Hepatocyte (in vitro differentiated cells): Measurements from ENCODE around the gene ZNF701.

ENCODE experiments used
- EZH2phosphoT487 ChIP-seq: fragments of 200-600 bp; sonication (generic); IDR thresholded peaks from one replicate; pipeline ENCODE4 v1.6.1; 2018; ENCODE audit warnings: antibody characterized with exemption, mild to moderate bottlenecking, low read depth, moderate library complexity; ENCODE audit not compliant: unreplicated experiment, severe bottlenecking
- TF ChIP-seq, protein P1 (sequence below): fragments of 200-600 bp; sonication (generic); IDR thresholded peaks from 2 replicates; pipeline ENCODE4 v1.5.1; 2016; ENCODE audit warnings: antibody characterized with exemption, mild to moderate bottlenecking; ENCODE audit not compliant: poor library complexity

DNA sequence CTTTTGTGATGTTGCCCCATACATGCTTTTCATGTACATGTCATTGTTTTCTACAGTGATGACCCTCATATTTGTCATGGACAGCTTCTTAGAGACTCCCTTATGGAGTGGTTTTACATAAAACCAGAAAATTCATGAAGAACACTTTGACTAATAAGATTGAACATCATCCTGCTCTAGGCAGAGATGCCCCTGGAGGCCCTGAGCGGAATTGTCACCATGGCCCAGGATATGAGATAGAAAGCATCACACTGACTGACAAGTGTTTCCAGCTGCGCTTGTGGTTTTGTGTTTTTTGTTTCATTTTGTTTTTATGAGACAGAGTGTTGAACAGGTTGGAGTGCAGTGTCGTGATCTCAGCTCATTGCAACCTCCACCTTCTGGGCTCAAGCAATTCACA is 22.2 kb downstream of the ZNF701 start:
- TF ChIP-seq, protein P1, sequence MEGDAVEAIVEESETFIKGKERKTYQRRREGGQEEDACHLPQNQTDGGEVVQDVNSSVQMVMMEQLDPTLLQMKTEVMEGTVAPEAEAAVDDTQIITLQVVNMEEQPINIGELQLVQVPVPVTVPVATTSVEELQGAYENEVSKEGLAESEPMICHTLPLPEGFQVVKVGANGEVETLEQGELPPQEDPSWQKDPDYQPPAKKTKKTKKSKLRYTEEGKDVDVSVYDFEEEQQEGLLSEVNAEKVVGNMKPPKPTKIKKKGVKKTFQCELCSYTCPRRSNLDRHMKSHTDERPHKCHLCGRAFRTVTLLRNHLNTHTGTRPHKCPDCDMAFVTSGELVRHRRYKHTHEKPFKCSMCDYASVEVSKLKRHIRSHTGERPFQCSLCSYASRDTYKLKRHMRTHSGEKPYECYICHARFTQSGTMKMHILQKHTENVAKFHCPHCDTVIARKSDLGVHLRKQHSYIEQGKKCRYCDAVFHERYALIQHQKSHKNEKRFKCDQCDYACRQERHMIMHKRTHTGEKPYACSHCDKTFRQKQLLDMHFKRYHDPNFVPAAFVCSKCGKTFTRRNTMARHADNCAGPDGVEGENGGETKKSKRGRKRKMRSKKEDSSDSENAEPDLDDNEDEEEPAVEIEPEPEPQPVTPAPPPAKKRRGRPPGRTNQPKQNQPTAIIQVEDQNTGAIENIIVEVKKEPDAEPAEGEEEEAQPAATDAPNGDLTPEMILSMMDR: no peak
- TF ChIP-seq EZH2phosphoT487: no peak
